Vagina (tissue), 2 donors: ENCODE measurements around the gene LTF. TPM values are rescaled to one million over a fixed set of nuclear protein-coding genes. Genes with fewer than 3 reads are reported as not detected.
A peak's percentile ranks its signal among the peaks of the same experiment; 100 is the strongest.

ENCODE experiments used
- DNase-seq, 2 donors: peaks; one replicate each; pipeline ENCODE4 v3.0.0-alpha.2; 2017; ENCODE audit errors: extremely low spot score in 2 of 2
- H3K27ac ChIP-seq: fragments of 200-600 bp; sonication (generic); one replicate; pipeline ENCODE4 v1.5.1; 2019
- H3K27me3 ChIP-seq: fragments of 200-600 bp; sonication (generic); one replicate; pipeline ENCODE4 v1.5.1; 2019
- H3K36me3 ChIP-seq, 2 donors: fragments of 200-600 bp; sonication (generic); one replicate each; pipeline ENCODE4 v1.5.1; 2017 to 2019
- H3K4me1 ChIP-seq: fragments of 200-600 bp; sonication (generic); one replicate; pipeline ENCODE4 v1.5.1; 2019
- H3K4me3 ChIP-seq, 2 donors: fragments of 200-600 bp; sonication (generic); 1 replicate in 1 of 2; 2 replicates in 1 of 2; pipeline ENCODE4 v1.5.1; 2016 to 2019
- H3K9me3 ChIP-seq: fragments of 200-600 bp; sonication (generic); one replicate; pipeline ENCODE4 v1.5.1; 2019
- POLR2A ChIP-seq, 2 donors: fragments of 450-650 bp; IDR thresholded peaks; one replicate each; pipeline ENCODE4 v1.6.1; 2017; ENCODE audit warnings: antibody characterized with exemption in 2 of 2, mild to moderate bottlenecking in 2 of 2, moderate library complexity in 2 of 2
- POLR2AphosphoS5 ChIP-seq, 2 donors: sonication (generic); formaldehyde crosslinking; IDR thresholded peaks; one replicate each; pipeline ENCODE4 v1.9.0; 2017; ENCODE audit warnings: antibody characterized with exemption in 2 of 2, mild to moderate bottlenecking in 2 of 2, low read depth in 1 of 2; ENCODE audit not compliant: insufficient read depth in 1 of 2
- intact Hi-C: fragments of 100-400 bp; cut with DNase I; formaldehyde crosslinking; loops from one replicate; pipeline ENCODE4 v1.15.1; 2023
- total RNA-seq: library from RNA; depleted of rRNA; stranded (reverse); fragments of >200 nt; gene quantifications from one replicate; pipeline ENCODE4 v1.2.3, GENCODE V29; 2016
- TF ChIP-seq, protein P1 (sequence below), 3 experiments: fragments of 450-650 bp in 2 of 3; fragments of 200-600 bp in 1 of 3; sonication (generic) in 1 of 3; IDR thresholded peaks; one replicate each; pipeline ENCODE4 v1.5.1; 2017 to 2019; ENCODE audit warnings: antibody characterized with exemption in 3 of 3, mild to moderate bottlenecking in 2 of 3, moderate library complexity in 2 of 3

Gene LTF
- total RNA-seq, 1 donor from 2014 or later, result not detected

DNA sequence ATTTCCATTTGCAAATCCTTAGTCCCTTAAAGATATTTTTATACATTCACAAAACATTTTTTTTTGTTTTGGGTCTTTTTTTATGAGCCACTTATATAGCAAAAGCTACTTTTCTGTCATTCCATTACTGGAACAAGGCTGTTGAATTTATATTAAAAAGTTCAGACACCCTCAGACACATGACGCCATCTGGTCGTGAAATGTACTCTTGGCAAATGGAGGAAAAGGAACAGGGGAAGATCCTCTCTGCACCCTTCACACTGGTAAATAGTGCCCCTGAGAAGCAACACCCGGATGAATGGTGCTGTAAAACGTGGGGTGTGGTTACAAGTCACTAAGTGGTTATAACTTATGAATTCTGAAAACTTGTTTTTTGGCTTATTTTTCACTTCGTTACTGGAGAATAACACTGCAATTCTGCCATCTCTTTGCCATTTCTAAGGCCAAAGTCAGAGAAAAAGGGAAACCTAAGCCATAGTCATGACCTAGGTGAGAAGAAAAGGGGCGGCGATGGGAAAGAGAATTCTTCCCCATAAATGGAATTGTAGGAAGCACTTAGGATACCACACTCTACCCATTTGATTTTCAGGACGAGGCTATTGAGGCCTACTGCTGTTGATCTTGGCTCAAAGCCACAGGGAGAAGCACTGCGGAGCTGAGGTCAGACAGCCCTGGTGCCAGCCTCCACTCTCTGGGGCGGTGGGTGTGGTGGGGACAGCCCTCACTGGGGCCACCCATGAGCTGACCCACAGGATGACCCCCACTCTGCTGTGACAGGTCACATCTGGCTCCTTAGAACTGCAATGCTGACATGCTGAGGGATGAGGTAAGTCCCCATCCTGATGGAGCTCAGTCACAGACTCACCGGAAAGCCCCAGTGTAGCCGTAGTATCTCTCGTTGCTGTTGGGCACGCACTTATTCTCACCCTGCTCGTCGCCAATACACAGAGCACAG is 21.9 kb downstream of the LTF start:
- Histone ChIP-seq H3K27ac (no peak overlapping the region), H3K27me3 (no peaks in the 10 kb centered on the region), H3K36me3 (no peaks in the 10 kb centered on the region), H3K4me3 (no peak overlapping the region), H3K4me1 (no peaks in the 10 kb centered on the region), H3K9me3 (no peaks in the 10 kb centered on the region)
- no peak for DNase-seq
- TF ChIP-seq POLR2AphosphoS5 (IDR thresholded peaks at IDR 0.05; ENCODE audit: insufficient read depth in 1 of 2, low read depth in 1 of 2), result no peak
- TF ChIP-seq, protein P1, sequence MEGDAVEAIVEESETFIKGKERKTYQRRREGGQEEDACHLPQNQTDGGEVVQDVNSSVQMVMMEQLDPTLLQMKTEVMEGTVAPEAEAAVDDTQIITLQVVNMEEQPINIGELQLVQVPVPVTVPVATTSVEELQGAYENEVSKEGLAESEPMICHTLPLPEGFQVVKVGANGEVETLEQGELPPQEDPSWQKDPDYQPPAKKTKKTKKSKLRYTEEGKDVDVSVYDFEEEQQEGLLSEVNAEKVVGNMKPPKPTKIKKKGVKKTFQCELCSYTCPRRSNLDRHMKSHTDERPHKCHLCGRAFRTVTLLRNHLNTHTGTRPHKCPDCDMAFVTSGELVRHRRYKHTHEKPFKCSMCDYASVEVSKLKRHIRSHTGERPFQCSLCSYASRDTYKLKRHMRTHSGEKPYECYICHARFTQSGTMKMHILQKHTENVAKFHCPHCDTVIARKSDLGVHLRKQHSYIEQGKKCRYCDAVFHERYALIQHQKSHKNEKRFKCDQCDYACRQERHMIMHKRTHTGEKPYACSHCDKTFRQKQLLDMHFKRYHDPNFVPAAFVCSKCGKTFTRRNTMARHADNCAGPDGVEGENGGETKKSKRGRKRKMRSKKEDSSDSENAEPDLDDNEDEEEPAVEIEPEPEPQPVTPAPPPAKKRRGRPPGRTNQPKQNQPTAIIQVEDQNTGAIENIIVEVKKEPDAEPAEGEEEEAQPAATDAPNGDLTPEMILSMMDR (IDR thresholded peaks at IDR 0.05), result peak in 2 of 3 experiments; percentile 6 to 62
- intact Hi-C loops, result no loop called here

DNA sequence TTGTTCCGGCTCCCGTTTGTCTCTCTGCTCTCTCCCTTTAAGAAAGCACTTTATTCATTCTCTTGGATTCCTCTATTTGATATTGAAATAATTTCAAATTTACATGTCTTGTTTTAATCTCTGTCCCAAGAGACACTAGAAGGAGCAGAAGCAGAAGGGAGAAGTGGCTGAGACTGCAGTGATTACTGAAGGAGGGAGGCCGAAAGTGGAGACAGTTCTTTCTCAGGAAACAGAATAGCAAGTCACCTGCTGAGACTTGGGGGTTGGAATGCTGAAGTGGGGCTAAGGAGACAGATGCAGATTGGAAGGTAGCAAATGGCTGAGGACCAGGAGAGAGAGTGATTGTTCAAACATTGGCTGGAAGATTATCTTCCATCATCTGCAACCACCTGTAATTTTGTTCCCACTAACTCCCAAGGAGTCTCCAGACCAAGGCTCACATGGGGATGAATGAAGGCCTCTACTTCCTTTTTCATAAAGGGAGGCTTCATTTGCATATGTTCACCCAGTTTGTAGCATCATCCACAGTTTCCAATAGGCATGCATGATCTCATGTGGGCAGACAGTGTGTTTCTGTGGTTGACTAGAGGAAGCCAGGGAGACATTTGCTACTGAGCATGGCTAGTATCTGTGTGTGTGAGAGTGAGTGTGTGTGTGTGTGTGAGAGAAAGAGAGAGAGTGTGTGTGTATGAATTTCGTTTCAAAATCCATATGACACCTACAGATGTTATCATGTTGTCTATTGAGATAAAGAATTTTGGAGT is 24.0 kb downstream of the LTF start:
- no peaks in the 10 kb centered on the region for H3K4me1 ChIP-seq
- no peaks in the 10 kb centered on the region for H3K9me3 ChIP-seq
- no peaks in the 10 kb centered on the region for H3K36me3 ChIP-seq
- intact Hi-C loops, result no loop called here
- no peak for TF ChIP-seq POLR2A (IDR thresholded peaks at IDR 0.05)
- TF ChIP-seq POLR2AphosphoS5 (IDR thresholded peaks at IDR 0.05; ENCODE audit: insufficient read depth in 1 of 2, low read depth in 1 of 2), result no peak
- TF ChIP-seq, protein P1 (IDR thresholded peaks at IDR 0.05), result no peak
- no peak overlapping the region for H3K4me3 ChIP-seq
- H3K27me3 ChIP-seq, result no peaks in the 10 kb centered on the region
- no peak overlapping the region for H3K27ac ChIP-seq
- no peak for DNase-seq

DNA sequence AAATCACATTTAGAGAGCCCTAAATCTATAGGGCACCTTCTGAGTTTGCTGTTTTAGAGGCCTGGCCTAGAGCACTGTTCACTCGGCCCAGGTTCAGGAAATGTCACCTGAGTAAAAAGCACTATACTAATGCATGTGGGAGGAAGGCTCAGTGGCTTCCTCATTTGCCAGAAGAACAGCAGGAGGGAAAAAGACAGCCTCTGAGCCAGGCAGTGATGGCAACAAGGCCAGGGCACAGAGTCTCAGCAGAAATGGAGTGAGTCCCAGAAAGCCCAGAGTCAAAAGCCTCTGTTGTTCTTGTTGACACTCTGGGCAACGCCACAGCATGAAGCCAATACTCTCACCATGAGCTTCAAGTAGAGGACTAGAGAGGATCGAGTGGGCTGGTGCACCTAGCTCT is 25.9 kb downstream of the LTF start:
- Histone ChIP-seq H3K4me3 (no peak overlapping the region), H3K9me3 (no peaks in the 10 kb centered on the region), H3K27ac (no peak overlapping the region), H3K27me3 (no peaks in the 10 kb centered on the region), H3K4me1 (no peaks in the 10 kb centered on the region), H3K36me3 (no peaks in the 10 kb centered on the region)
- intact Hi-C loops, result no loop called here
- no peak for DNase-seq
- no peak for TF ChIP-seq POLR2A (IDR thresholded peaks at IDR 0.05)
- TF ChIP-seq, protein P1 (IDR thresholded peaks at IDR 0.05), result no peak

DNA sequence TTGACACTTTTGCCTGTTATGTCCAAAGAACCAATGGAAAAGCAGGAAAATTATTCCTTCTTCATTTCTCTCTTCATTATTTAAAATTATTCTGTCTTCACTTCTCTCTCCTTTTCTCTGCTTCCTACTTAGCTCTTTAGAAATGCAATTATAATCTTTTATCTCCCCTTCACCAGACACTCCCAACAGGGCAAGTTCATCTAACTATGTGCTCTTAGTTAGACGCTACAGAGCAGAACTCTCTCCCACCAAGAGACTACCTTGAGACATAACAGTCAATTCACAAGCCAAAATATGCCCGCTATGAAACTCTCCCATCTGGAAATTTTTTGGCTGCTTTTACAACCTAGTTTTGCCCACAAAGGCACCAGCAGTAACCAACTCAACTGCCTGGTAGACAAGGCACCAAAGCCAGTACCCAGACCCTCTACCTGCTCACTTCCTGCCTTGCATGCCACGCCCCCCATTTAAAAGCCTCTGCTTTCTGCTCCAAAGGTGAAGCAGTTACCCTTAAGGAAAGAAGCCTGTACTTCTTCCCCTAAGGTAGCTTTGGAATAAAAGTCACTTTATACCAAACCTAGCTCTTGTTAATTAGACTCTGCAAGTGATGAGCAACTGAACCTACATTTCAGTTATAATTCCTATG is 29.5 kb downstream of the LTF start:
- Histone ChIP-seq H3K9me3 (no peaks in the 10 kb centered on the region), H3K27ac (no peak overlapping the region), H3K4me3 (no peak overlapping the region), H3K36me3 (no peaks in the 10 kb centered on the region), H3K4me1 (no peaks in the 10 kb centered on the region), H3K27me3 (no peaks in the 10 kb centered on the region)
- TF ChIP-seq POLR2A (IDR thresholded peaks at IDR 0.05) (no peak), POLR2AphosphoS5 (IDR thresholded peaks at IDR 0.05; ENCODE audit: insufficient read depth in 1 of 2, low read depth in 1 of 2) (no peak)
- TF ChIP-seq, protein P1 (IDR thresholded peaks at IDR 0.05), result no peak
- no peak for DNase-seq
- intact Hi-C loops, result no loop called here
